ENCODE results near the gene NMRK2.
A peak's percentile ranks its signal among the peaks of the same experiment; 100 is the strongest.

NMRK2 gene

DNA sequence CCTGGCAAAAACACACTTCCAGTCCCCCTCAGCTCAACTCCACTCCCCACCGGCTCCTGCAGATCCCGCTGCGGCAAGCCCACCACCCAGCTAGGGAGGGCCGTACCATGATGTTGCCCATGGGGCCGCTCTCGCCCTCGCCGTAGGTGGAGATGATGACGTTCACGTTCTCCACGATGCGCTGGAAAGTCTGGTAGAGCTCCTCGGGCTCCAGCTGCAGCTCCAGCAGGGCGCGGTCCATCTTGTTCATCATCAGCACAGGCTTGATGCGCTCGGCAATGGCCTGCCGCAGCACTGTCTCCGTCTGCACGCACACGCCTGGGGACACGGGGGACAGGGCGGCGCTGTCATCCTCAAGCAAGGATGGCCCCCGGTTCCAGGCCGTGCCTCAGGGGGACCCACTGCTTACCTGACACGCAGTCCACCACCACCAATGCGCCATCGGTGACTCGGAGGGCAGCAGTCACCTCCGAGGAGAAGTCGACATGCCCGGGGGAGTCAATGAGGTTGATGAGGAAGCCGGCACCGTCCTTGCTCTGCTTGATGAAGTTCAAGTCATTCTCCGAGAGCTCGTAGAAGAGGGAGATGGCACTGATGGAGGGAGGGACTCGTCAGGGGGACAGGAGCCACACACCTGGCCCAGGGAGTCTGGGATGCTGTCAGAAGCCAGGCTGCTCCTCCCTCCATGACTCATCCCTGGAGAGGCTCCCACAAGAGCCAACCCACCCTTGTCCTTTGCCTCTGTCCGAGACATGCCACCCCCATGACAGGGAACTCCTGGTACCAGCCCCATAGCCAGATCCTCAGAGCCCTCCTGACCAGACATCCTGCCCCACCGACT is 50.1 kb downstream of the NMRK2 start:
- no peak for DNase-seq

- DNase-seq, result no peak
These were observed 50.7 kb downstream of the NMRK2 start for GRCh38 chr19:3983542-3983914.

DNA sequence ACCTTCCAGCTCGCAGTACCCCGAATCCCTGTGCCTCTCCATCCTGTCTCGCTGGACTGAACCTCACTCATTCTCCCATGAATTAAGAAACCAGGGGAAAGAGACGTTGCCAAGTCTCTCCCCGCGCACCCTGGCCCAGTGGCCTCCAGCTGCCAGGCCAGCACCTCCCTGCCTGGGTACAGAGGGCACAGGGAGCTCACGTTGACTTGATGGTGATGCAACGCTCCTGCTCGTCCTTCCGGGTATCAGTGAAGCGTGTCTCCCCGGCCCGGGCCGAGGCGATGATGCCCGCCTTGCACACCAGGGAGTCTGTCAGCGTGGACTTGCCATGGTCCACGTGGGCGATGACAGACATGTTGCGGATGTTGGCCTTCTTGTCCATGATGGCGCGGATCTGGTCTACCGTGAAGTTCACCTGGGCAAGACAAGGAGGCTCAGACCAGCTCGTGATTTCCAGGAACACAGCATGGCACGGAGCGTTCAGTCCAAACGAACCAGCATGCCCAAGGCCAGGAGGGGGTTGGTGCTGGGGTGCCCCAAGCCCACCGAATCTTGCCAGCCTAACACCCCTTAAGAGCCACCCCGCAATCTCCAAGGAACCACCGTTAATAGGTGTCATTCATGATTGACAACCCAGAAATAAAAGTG is 51.2 kb downstream of the NMRK2 start:
- no peak for DNase-seq

- DNase-seq, result no peak
These were observed 51.7 kb downstream of the NMRK2 start for GRCh38 chr19:3984584-3984907.

DNA sequence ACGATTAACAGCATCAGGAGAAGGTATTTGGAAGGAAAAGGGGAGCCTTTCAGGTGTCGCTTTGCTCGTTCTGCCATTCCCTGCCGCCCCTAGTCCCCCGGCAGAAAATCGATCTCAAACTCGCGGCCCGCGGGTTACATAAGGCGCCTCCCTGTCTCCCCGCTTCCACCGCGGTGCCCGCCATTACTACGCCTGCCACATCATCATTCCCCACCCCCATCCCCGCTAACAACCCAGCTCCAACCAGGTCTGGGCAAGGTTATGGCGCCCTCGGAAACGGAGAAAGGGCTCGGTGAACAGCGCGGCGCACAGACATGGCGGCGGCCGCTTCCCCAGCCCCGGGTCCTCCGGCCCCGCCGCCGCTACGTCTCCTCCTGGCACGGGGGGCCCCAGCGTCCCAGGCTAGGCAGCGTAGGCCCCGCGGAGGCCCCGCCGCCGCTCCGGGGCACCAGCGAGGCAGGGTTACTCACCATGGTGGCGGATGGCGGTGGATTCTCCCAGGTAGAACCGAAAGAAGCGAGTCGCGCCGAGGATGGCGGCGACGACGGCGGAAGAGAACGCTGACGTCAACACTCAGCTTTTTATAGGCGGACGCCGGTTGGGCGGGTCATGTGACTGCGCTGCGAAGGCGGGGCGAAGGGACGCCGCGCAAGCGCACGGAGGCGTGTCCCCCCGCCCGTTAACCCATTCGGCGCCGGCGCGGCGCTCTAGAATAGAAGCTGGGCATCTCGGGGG is 52.2 kb downstream of the NMRK2 start, which contains the start of gene EEF2:
TSS of gene EEF2 (minus strand) at position 556 of the 735 bp plus-strand sequence. CDS start at position 473, 83 bp downstream.
- DNase-seq, result peak; percentile 91

DNA sequence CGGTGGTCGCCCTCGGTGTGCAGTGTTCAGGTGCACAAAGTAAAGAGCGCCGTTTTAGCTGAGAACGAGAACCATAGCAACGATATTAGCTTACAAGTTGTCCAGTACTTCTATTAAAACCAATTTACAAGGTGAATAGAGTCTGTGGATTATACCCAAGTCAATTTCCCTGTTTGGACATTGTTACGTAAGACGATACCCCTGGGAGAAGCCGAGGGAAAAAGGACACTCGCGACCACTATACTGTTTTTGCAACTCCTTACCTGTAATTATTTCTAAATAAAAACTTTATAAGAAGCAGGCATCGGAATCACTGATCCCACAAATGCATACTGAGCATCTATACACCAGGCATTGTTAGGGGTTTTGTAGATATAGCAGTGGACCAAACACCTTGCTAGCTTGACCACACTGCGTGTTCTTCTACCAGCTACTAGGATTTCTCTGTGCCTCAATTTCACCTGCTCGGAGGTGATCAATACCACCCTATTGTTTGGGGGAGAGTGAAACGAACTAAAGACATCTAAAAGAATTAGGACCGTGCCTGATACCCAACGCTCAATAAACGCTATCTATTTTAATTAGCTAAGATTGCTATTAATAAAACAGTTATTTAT is 52.9 kb downstream of the NMRK2 start:
- no peak for DNase-seq

DNA sequence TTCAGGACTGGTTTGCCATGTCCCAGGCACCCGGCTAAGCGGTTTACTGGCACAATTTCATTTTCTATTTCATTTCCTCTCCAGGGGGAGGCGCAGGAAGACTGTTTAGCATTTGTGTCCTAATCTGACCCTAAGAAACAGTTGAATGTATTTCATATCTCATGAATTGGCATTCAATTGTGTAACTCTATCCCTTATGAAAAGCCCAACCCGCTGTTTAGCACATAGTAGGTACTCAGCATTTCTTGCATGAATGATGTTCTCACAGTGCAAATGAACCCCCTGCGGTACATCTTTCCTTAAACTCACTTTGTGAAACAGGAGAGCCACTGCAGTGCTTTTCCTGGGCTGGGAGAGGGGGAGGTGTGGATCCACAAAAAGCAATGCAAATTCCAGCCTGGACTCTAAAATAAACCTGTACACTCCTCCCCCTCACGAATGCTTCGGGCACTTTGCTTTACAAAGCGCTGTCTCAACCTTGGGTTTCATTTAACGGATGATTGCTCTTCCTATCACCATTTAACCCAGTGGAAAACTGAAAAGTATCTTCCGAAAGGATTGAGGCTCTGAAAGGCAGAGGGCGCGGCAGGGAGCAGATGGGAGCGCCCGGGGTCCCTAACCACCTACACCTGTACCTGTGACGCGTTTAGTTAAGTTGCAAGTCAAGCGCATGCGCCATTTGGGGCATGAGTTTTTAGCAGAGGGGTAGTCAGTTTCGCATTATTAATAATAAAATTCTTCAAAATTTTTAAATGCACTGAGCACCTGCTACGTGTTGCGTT is 53.6 kb downstream of the NMRK2 start:
- DNase-seq, result peak; percentile 53

DNA sequence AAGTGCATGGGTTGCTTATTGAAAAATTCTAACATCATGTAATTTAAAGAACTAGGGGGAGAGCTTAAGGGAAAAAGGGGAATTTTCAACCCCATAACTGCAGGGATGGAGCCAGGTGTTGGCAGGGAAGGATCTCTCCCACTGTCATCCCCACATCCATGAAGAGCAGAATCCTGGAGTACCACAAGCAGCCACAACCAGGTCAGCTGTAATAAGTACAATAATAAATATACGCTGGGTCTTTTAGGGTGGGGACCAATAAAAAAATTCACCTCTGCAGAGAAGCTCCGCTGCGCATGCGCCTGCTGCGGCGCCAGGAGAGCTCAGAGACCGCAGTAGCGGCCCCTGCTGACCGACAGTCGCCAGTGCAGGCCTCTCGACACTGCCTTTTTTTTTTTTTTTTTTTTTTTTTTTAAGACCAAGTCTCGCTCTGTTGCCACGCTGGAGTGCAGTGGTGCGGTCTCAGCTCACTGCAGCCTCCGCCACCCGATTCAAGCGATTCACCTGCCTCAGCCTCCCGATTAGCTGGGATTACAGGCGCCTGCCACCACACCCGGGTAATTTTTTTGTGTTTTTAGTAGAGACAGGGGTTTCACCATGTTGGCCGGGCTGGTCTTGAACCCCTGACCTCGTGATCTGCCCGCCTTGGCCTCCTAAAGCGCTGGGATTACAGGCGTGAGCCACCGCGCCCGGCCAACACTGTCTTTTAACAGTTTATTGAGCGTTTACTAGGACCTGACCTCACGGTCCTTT is 54.9 kb downstream of the NMRK2 start:
- peak; percentile 89 for DNase-seq

GRCh38 chr19:3990815-3991117 is 57.9 kb downstream of the NMRK2 start:
- no peak for DNase-seq

Measured in activated CD4-positive, alpha-beta T cell treated with anti-CD3 and anti-CD28 coated beads, Interleukin-2, amount 50 U/mL, for 1 hour (primary cell).